GM10266 (cell line): ENCODE results near the gene CCM2.

Source experiments
- DNase-seq: peaks from one replicate; pipeline ENCODE4 v3.0.0; 2012; ENCODE audit errors: extremely low spot score
- CTCF ChIP-seq: IDR thresholded peaks from 2 replicates; pipeline ENCODE4 v1.5.1; 2012; ENCODE audit warnings: mild to moderate bottlenecking, low read depth; ENCODE audit not compliant: control insufficient read depth, insufficient read depth; ENCODE audit errors: missing control alignments

CCM2 gene

GRCh38 chr7:45000093-45001032 is at the start of gene CCM2:
CCM2 (plus strand) TSS chr7:45000201; CDS start chr7:45000334, 133 bp downstream.
- DNase-seq, result peak; percentile 31
- TF ChIP-seq CTCF, result no peak

GRCh38 chr7:44953156-44953555 is 46.8 kb upstream of the CCM2 start:
- DNase-seq, result no peak
- TF ChIP-seq CTCF, result no peak

- no peak for TF ChIP-seq CTCF
- no peak for DNase-seq
Observed at GRCh38 chr7:44955733-44956132, 44.3 kb upstream of the CCM2 start.

- TF ChIP-seq CTCF, result no peak
- DNase-seq, result no peak
Observed at GRCh38 chr7:44956157-44956766, 43.7 kb upstream of the CCM2 start.

- no peak for TF ChIP-seq CTCF
- no peak for DNase-seq
Observed at GRCh38 chr7:44958645-44959344, 41.2 kb upstream of the CCM2 start.

GRCh38 chr7:44959433-44959951 is 40.5 kb upstream of the CCM2 start:
- no peak for DNase-seq
- TF ChIP-seq CTCF, result no peak
